ENCODE measurements around the gene SLC24A1. TPM values are rescaled to one million over a fixed set of nuclear protein-coding genes. Genes with fewer than 3 reads are reported as not detected.

SLC24A1 gene
- total RNA-seq, 1 experiment from 2014 or later: 13.0 TPM

GRCh38 chr15:65651042-65651322 is 29.2 kb downstream of the SLC24A1 start:
- no peak overlapping the region for H3K27ac ChIP-seq (ENCODE audit: low read length)
- DNase-seq (ENCODE audit: low read depth, low spot score) (no peak), ATAC-seq (no peak)
- TF ChIP-seq POLR2AphosphoS5 (IDR thresholded peaks at IDR 0.05; ENCODE audit: low read depth, low read length): no peak
- no peak for TF ChIP-seq SIN3A (IDR thresholded peaks at IDR 0.05; ENCODE audit: borderline replicate concordance, insufficient read depth, low read depth, low read length)
- no peak for TF ChIP-seq REST (IDR thresholded peaks at IDR 0.05; ENCODE audit: insufficient read depth in 1 of 2, low read depth in 2 of 2, low read length in 1 of 2)
- TF ChIP-seq, protein P1, sequence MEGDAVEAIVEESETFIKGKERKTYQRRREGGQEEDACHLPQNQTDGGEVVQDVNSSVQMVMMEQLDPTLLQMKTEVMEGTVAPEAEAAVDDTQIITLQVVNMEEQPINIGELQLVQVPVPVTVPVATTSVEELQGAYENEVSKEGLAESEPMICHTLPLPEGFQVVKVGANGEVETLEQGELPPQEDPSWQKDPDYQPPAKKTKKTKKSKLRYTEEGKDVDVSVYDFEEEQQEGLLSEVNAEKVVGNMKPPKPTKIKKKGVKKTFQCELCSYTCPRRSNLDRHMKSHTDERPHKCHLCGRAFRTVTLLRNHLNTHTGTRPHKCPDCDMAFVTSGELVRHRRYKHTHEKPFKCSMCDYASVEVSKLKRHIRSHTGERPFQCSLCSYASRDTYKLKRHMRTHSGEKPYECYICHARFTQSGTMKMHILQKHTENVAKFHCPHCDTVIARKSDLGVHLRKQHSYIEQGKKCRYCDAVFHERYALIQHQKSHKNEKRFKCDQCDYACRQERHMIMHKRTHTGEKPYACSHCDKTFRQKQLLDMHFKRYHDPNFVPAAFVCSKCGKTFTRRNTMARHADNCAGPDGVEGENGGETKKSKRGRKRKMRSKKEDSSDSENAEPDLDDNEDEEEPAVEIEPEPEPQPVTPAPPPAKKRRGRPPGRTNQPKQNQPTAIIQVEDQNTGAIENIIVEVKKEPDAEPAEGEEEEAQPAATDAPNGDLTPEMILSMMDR (IDR thresholded peaks at IDR 0.05): no peak
- TF ChIP-seq TCF7L2 (IDR thresholded peaks at IDR 0.05; ENCODE audit: low read depth, low read length): no peak
- no TSS peak for BruUV-seq (replicated peaks)
- H3K27me3 ChIP-seq (ENCODE audit: control insufficient read depth, insufficient read depth, low read length): no peaks in the 10 kb centered on the region
- no peak overlapping the region for H3K4me3 ChIP-seq (ENCODE audit: low read depth in 2 of 2, low read length in 2 of 2)
- in situ Hi-C loops (cut with HindIII; ENCODE audit: low pct_unique_long_range_greater_than_20kb, low sequenced_read_pairs) (no loop called here), intact Hi-C loops (cut with micrococcal nuclease; ENCODE audit: unreplicated experiment) (no loop called here)
- ChIA-PET CTCF (no interaction called here), POLR2A (no interaction called here)
- no peaks in the 10 kb centered on the region for H3K36me3 ChIP-seq (ENCODE audit: control insufficient read depth, insufficient read depth, low read length)
- no peaks in the 10 kb centered on the region for H3K4me1 ChIP-seq (ENCODE audit: control insufficient read depth, insufficient read depth, low read length)
- no peaks in the 10 kb centered on the region for H3K9me3 ChIP-seq (ENCODE audit: control insufficient read depth, insufficient read depth, low read depth, low read length)

DNA sequence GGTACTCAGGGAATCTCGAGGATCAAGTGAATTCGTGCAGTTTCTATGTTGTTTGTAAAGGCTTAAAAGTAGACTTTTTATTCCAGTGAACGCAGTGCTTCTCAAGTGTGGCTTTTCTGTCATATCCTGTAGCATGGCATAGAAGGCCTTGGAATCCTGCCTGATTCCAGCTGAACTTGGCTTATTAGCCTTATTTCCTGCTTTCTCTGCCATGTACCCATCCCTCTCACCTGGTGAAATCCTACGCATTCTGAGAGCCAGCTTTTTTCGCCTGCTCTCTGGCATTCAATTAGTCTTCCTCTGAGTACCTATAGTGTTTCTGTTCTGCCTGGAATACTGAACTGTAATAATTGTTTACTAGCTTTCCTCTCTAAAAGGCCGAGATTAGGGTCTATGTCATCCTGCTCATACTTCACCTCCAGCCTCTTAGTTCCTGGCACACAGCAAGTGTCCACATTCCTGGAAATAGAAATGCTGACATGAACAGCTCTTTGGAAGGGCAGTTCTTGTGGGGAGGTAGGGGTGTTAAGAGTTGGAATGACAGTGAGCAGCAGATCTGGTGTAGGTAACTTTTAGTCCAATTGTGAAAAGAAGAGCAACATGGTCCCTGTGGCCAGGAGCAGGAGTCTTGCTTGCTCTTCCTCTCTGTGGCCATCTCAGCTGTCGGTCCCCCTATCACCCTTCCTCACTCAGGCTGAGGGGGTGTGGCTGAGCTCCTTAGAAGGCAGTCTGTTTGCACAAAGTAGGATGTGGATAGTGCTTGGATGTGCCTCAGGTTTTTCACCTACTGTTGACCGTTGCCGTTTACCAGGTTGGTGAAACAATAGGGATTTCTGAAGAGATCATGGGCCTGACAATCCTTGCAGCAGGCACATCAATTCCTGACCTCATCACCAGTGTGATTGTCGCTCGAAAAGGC is 30.4 kb downstream of the SLC24A1 start:
- H3K9me3 ChIP-seq (ENCODE audit: control insufficient read depth, insufficient read depth, low read depth, low read length): no peaks in the 10 kb centered on the region
- intact Hi-C loops (cut with micrococcal nuclease; ENCODE audit: unreplicated experiment) (no loop called here), in situ Hi-C loops (cut with HindIII; ENCODE audit: low pct_unique_long_range_greater_than_20kb, low sequenced_read_pairs) (no loop called here)
- no TSS peak for BruUV-seq (replicated peaks)
- H3K4me1 ChIP-seq (ENCODE audit: control insufficient read depth, insufficient read depth, low read length): no peaks in the 10 kb centered on the region
- POLR2A ChIA-PET: interaction anchor here (0.7 kb wide), 1 partner anchor 72 kb away, joined by 3 read pairs; no protein-coding TSS in a partner anchor
- no peak for TF ChIP-seq SIN3A (IDR thresholded peaks at IDR 0.05; ENCODE audit: borderline replicate concordance, insufficient read depth, low read depth, low read length)
- no peak for TF ChIP-seq POLR2AphosphoS5 (IDR thresholded peaks at IDR 0.05; ENCODE audit: low read depth, low read length)
- no peak for TF ChIP-seq TCF7L2 (IDR thresholded peaks at IDR 0.05; ENCODE audit: low read depth, low read length)
- no peak for TF ChIP-seq REST (IDR thresholded peaks at IDR 0.05; ENCODE audit: insufficient read depth in 1 of 2, low read depth in 2 of 2, low read length in 1 of 2)
- DNase-seq (ENCODE audit: low read depth, low spot score) (no peak), ATAC-seq (no peak)
- no peak overlapping the region for H3K27ac ChIP-seq (ENCODE audit: low read length)
- H3K36me3 ChIP-seq (ENCODE audit: control insufficient read depth, insufficient read depth, low read length): no peaks in the 10 kb centered on the region
- H3K27me3 ChIP-seq (ENCODE audit: control insufficient read depth, insufficient read depth, low read length): no peaks in the 10 kb centered on the region
- CTCF ChIA-PET: interaction anchor here (0.6 kb wide), 1 partner anchor 152 kb away, joined by 3 read pairs; no protein-coding TSS in a partner anchor
- no peak overlapping the region for H3K4me3 ChIP-seq (ENCODE audit: low read depth in 2 of 2, low read length in 2 of 2)

Measured in Panc1 (cell line).